Retinal pigment epithelial cell (primary cell): ENCODE data around the gene SLC31A1.

Experiments used
- DNase-seq: peaks from one replicate; pipeline ENCODE4 v3.0.0-alpha.2; 2010; ENCODE audit warnings: low read depth
- H3K4me3 ChIP-seq: 2 replicates; pipeline ENCODE4 v1.5.1; 2011; ENCODE audit warnings: mild to moderate bottlenecking, low read length, control low read depth, moderate library complexity
- TF ChIP-seq, protein P1 (sequence below): conservative IDR thresholded peaks from 2 replicates; pipeline ENCODE4 v1.5.1; 2011; ENCODE audit warnings: low read depth, low read length, control low read depth, inconsistent platforms

Gene SLC31A1

DNA sequence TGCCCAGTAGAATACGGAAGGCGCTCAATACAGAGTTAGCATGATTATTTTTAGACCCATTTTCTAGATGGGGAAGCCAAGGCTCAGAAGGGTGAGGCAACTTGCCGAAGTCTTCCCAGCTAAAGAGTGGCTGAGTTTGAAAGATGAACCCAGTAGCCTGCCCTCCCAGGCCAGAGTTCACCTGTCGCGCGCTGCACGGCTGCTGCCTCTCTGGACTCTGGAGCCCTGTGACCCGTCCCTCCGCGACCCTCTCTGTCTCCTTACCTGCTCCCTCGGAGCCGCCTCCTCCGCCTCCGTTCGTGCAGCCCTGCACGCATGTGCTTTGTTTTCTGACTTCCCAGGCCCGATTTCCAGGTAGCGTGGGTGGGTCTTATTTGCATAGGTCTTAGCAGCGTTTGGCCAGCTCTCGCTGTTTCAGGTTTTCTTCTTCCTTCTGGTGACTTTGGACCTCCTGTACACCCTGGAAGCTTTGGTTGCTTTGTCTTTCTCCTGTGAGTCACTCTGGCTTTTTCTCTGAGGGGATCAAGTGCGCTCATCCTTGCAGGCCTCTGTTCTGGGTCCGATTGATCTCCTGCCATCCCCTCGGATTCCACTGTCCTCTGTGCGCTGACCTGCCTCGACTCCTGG, 81.6 kb downstream of the SLC31A1 start, which contains the start of gene RNF183:
TSS of gene RNF183 (minus strand) at position 585 of the 627 bp plus-strand sequence. CDS start 5,192 bp downstream, outside the sequence.
- H3K4me3 ChIP-seq, result no peak within 1 kb of the TSS
- DNase-seq, result no peak
- TF ChIP-seq, protein P1, sequence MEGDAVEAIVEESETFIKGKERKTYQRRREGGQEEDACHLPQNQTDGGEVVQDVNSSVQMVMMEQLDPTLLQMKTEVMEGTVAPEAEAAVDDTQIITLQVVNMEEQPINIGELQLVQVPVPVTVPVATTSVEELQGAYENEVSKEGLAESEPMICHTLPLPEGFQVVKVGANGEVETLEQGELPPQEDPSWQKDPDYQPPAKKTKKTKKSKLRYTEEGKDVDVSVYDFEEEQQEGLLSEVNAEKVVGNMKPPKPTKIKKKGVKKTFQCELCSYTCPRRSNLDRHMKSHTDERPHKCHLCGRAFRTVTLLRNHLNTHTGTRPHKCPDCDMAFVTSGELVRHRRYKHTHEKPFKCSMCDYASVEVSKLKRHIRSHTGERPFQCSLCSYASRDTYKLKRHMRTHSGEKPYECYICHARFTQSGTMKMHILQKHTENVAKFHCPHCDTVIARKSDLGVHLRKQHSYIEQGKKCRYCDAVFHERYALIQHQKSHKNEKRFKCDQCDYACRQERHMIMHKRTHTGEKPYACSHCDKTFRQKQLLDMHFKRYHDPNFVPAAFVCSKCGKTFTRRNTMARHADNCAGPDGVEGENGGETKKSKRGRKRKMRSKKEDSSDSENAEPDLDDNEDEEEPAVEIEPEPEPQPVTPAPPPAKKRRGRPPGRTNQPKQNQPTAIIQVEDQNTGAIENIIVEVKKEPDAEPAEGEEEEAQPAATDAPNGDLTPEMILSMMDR, result no peak

DNA sequence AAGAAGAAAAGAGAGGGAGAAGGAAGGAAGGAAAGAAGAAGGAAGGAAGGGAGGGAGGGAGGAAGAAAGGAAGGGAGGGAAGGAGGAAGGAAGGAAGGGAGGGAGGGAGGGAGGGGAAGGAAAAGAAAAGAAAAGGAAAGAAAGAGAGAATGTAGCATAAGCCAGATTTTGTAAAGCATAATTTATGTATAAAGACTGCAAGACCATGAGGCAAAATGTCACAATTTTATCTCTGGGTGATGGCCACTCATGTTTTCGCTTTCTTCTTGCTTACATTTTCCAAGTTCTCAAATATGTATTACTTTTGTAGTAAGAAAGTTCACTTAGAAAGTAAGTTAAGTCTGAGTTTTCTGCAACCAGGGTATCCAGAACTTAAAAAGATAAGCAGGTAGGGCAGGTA, 85.2 kb downstream of the SLC31A1 start:
- no peak for DNase-seq
- TF ChIP-seq, protein P1, result no peak
- no peak overlapping the region for H3K4me3 ChIP-seq

DNA sequence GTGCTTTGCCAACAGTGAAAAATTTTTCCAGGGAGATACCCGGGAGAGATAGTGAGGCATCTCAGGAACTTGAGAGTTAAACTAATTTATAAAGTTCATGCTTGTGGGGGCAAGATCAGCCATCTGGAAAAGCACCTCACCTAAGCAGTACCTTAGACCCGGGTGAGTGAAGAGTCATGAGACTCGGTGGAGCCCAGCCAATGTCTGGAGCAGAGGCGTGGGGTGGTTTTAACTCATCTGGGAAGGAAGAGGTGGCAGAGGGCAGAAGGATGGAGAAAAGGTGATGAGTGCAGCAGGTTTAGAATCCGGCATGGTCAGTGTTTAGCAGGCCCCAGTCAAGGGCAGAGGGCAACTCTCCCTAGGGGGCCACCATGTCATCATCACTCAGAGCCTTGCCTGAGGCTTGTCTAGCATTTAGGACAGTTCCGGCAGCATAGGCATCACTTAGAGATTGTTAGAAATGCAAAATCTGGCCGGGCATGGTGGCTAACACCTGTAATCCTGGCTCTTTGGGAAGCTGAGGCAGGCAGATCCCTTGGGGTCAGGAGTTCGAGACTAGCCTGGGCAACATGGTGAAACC, 86.1 kb downstream of the SLC31A1 start:
- TF ChIP-seq, protein P1, result no peak
- no peak for DNase-seq
- H3K4me3 ChIP-seq, result no peak overlapping the region

DNA sequence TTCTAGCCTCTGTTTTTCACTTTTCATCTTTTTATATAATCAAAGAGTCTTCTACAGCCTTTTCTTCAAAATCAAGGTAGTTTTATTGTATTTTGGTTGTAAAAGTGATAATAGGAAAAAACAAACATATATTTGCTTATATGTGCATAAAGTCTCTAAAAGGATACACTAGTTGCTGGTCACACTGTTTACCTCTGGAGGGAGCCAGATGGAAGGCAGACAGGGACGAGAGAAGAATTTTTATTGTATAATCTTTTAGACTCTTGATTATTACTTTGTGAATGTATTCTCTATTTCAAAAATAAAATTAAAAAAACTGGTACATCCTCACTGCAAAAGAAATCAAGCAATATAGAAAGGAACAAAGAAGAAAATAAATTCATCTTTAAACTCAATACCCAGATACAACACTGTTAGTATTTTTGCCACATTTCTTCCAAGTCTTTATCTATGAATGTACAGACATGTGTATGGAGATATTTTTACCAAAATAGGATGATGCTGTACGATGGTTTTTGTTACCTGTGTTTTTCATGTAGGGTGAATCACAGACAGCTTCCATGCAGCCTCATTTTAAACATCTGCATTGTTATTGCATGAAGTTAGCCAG, 88.0 kb downstream of the SLC31A1 start:
- TF ChIP-seq, protein P1, result peak; percentile 85
- H3K4me3 ChIP-seq, result no peak overlapping the region
- DNase-seq, result peak; percentile 14

DNA sequence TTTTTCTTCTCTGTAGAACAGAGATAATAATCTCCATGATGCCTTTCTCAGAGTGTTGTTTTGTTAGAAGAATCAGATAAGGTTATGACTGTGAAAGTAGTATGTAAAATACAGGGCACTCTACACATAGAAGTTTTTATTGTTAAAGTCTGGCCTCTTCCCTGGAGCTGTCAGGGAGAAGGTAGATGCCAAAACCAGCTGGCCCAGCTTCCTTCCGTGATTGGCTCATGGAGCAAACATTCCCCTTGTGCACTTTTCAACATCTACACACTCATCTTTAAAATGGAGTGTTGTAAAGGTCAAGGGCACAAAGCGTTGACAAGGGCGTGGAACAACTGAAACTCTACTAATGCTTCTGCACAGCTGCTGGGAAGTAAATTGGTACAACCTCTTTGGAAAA, 89.2 kb downstream of the SLC31A1 start:
- H3K4me3 ChIP-seq, result no peak overlapping the region
- TF ChIP-seq, protein P1, result no peak
- DNase-seq, result no peak

DNA sequence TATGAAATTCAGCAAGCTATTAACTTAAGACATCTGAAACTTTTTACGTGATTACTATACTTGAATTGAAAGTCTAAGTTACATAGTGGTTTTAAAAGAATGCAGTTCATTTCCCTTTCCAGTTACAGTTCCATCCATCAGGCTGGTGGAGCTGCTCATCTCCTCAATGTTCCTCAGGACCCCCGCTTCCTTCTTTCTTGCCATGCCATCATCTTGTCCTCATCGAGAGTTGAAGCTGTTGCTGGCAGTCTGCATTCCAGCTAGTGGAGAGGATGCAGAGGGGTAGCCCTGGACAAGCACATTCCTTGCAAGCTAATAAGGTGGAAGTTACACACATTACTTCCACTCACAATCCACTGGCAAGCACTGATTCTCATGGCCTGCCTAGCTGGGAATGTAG, 90.6 kb downstream of the SLC31A1 start:
- no peak for DNase-seq
- TF ChIP-seq, protein P1, result no peak
- H3K4me3 ChIP-seq, result no peak overlapping the region

DNA sequence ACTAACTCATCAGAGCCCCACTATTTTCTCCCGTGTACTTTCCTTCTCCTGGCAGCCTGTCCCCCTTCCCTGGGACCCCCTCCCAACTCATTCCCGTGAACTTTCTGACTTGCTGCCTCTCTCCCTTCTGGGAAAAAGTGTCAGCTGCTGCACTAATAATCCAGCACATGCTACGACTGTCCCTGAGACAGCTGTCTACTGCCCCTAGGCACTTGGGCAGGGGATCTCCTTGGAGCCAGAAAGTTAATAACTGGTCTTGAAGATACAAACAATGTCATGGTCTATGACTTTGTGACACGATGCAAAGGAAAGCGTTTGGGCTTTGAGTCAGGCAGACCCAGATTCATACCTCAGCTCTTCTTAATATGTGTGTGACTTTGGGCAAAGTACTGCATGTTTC, 91.9 kb downstream of the SLC31A1 start:
- DNase-seq, result no peak
- TF ChIP-seq, protein P1, result no peak
- H3K4me3 ChIP-seq, result no peak overlapping the region
